Suprapubic skin (tissue), 4 donors: ENCODE measurements around the gene LIPI. TPM values are rescaled to one million over a fixed set of nuclear protein-coding genes. Genes with fewer than 3 reads are reported as not detected.

Experiments used
- DNase-seq, 2 donors: peaks; one replicate each; pipeline ENCODE4 v3.0.0-alpha.2; 2019; ENCODE audit warnings: low spot score in 2 of 2
- H3K27ac ChIP-seq: fragments of 200-600 bp; sonication (generic); one replicate; pipeline ENCODE4 v1.5.1; 2019
- H3K27me3 ChIP-seq: fragments of 200-600 bp; sonication (generic); one replicate; pipeline ENCODE4 v1.5.1; 2019
- H3K36me3 ChIP-seq: fragments of 200-600 bp; sonication (generic); one replicate; pipeline ENCODE4 v1.5.1; 2019
- H3K4me1 ChIP-seq: fragments of 200-600 bp; sonication (generic); one replicate; pipeline ENCODE4 v1.5.1; 2019
- H3K4me3 ChIP-seq: fragments of 200-600 bp; sonication (generic); one replicate; pipeline ENCODE4 v1.5.1; 2019; ENCODE audit warnings: mild to moderate bottlenecking
- H3K9me3 ChIP-seq: fragments of 200-600 bp; sonication (generic); one replicate; pipeline ENCODE4 v1.5.1; 2019
- CTCF ChIP-seq, 2 donors: fragments of 200-600 bp in 1 of 2; fragments of 450-650 bp in 1 of 2; sonication (generic) in 1 of 2; IDR thresholded peaks; one replicate each; pipeline ENCODE4 v1.5.1; 2016 to 2019; ENCODE audit warnings: antibody characterized with exemption in 2 of 2, mild to moderate bottlenecking in 1 of 2, moderate library complexity in 1 of 2
- EP300 ChIP-seq: sonication (generic); formaldehyde crosslinking; IDR thresholded peaks from one replicate; pipeline ENCODE4 v1.6.1; 2017; ENCODE audit warnings: antibody characterized with exemption
- POLR2A ChIP-seq, 2 donors: fragments of 450-650 bp; IDR thresholded peaks; one replicate each; pipeline ENCODE4 v1.6.1; 2017; ENCODE audit warnings: antibody characterized with exemption in 2 of 2, mild to moderate bottlenecking in 2 of 2, moderate library complexity in 2 of 2
- POLR2AphosphoS5 ChIP-seq, 3 donors: sonication (generic); formaldehyde crosslinking; IDR thresholded peaks; one replicate each; pipeline ENCODE4 v1.6.1; 2017; ENCODE audit warnings: antibody characterized with exemption in 3 of 3
- WGBS: methylation state at CpG from one replicate; pipeline ENCODE4 v1.1.5; 2018; 5-methylcytosine and 5-hydroxymethylcytosine counted together
- total RNA-seq, 4 donors: library from RNA; depleted of rRNA; stranded (reverse); fragments of >200 nt; gene quantifications; one replicate each; pipeline ENCODE4 v1.1.0, GENCODE V29; 2016

Gene LIPI
- total RNA-seq, 4 donors from 2014 or later, result not detected

GRCh38 chr21:14099570-14099969, 111.2 kb downstream of the LIPI start:
- no peak for DNase-seq
- WGBS, result 80% methylated on average over 1 of the region's 2 CpGs
- Histone ChIP-seq H3K4me3 (no peak overlapping the region), H3K27ac (no peak overlapping the region), H3K4me1 (no peaks in the 10 kb centered on the region), H3K27me3 (no peaks in the 10 kb centered on the region), H3K36me3 (no peaks in the 10 kb centered on the region), H3K9me3 (no peaks in the 10 kb centered on the region)
- TF ChIP-seq CTCF (IDR thresholded peaks at IDR 0.05) (no peak), POLR2AphosphoS5 (IDR thresholded peaks at IDR 0.05) (no peak), EP300 (no peak), POLR2A (IDR thresholded peaks at IDR 0.05) (no peak)

- Histone ChIP-seq H3K9me3 (no peaks in the 10 kb centered on the region), H3K27ac (no peak overlapping the region), H3K4me1 (no peaks in the 10 kb centered on the region), H3K36me3 (no peaks in the 10 kb centered on the region), H3K4me3 (no peak overlapping the region), H3K27me3 (no peaks in the 10 kb centered on the region)
- no peak for TF ChIP-seq CTCF (IDR thresholded peaks at IDR 0.05)
- no peak for TF ChIP-seq POLR2AphosphoS5 (IDR thresholded peaks at IDR 0.05)
- TF ChIP-seq EP300, result no peak
- no peak for TF ChIP-seq POLR2A (IDR thresholded peaks at IDR 0.05)
- 96% methylated on average over 2 of the region's 2 CpGs for WGBS
- no peak for DNase-seq
These were observed 112.8 kb downstream of the LIPI start for GRCh38 chr21:14097881-14098499.

GRCh38 chr21:14096577-14096976, 114.2 kb downstream of the LIPI start:
- DNase-seq, result no peak
- Histone ChIP-seq H3K36me3 (no peaks in the 10 kb centered on the region), H3K4me1 (no peaks in the 10 kb centered on the region), H3K9me3 (no peaks in the 10 kb centered on the region), H3K27me3 (no peaks in the 10 kb centered on the region), H3K27ac (no peak overlapping the region), H3K4me3 (no peak overlapping the region)
- 77% methylated on average over 6 of the region's 6 CpGs for WGBS
- TF ChIP-seq POLR2A (IDR thresholded peaks at IDR 0.05), result no peak
- no peak for TF ChIP-seq POLR2AphosphoS5 (IDR thresholded peaks at IDR 0.05)
- TF ChIP-seq EP300, result no peak
- TF ChIP-seq CTCF (IDR thresholded peaks at IDR 0.05), result no peak

- Histone ChIP-seq H3K4me1 (no peaks in the 10 kb centered on the region), H3K4me3 (no peak overlapping the region), H3K9me3 (no peaks in the 10 kb centered on the region), H3K36me3 (no peaks in the 10 kb centered on the region), H3K27me3 (no peaks in the 10 kb centered on the region), H3K27ac (no peak overlapping the region)
- no peak for TF ChIP-seq CTCF (IDR thresholded peaks at IDR 0.05)
- no peak for TF ChIP-seq EP300
- no peak for TF ChIP-seq POLR2AphosphoS5 (IDR thresholded peaks at IDR 0.05)
- no peak for TF ChIP-seq POLR2A (IDR thresholded peaks at IDR 0.05)
- no peak for DNase-seq
- 32% methylated on average over 4 of the region's 4 CpGs for WGBS
These were observed 114.6 kb downstream of the LIPI start for GRCh38 chr21:14096172-14096571.

- Histone ChIP-seq H3K36me3 (no peaks in the 10 kb centered on the region), H3K27ac (no peak overlapping the region), H3K27me3 (no peaks in the 10 kb centered on the region), H3K4me1 (no peaks in the 10 kb centered on the region), H3K4me3 (no peak overlapping the region), H3K9me3 (no peaks in the 10 kb centered on the region)
- 87% methylated on average over 2 of the region's 2 CpGs for WGBS
- DNase-seq, result no peak
- TF ChIP-seq EP300, result no peak
- TF ChIP-seq POLR2AphosphoS5 (IDR thresholded peaks at IDR 0.05), result no peak
These were observed 115.7 kb downstream of the LIPI start for GRCh38 chr21:14095056-14095455.
